ENCODE measurements around the gene IGLL1.
"Not testable (repeated sequence)": the region's sequence is repeated elsewhere in the genome, so short reads cannot be mapped to it uniquely, and the experiment has no call there.

IGLL1 gene

DNA sequence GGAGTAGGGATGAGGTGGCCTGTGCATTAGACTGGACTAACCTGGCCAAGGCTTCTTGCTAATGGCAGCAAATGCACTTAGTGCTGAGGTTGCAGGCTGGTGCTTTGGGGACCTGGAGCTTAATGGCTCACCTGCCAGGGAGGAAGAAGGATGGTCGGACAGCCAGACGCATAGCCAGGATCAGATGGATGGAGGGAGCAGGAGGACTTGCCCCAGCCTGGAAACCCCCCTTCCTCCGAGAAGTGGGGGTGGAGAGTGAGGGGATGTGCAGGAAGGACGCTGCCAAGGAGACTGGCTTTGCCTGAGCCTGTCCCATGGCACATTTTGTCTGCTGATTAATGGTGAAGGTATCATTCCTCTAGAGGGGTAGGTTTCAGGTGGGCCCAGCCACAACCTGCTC lies 17.9 kb downstream of the IGLL1 start:
- no peak for DNase-seq

DNA sequence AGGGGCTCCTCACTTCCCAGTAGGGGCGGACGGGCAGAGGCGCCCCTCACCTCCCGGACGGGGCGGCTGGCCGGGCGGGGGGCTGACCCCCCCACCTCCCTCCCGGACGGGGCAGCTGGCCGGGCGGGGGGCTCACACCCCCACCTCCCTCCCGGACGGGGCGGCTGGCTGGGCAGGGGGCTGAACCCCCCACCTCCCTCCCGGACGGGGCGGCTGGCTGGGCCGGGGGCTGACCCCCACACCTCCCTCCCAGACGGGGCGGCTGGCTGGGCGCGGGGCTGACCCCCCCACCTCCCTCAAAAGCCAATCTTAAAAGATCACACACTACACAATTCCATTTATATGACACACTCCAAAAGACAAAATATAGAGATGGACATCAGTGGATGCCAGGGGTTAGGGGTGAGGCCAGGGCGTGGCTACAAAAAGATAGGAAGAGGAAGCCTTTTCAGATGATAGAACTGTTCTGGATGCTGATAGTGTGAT lies 19.0 kb downstream of the IGLL1 start:
- not testable (repeated sequence) for DNase-seq

- DNase-seq = not testable (repeated sequence)
These were observed 19.9 kb downstream of the IGLL1 start for GRCh38 chr22:23560215-23560614.

DNA sequence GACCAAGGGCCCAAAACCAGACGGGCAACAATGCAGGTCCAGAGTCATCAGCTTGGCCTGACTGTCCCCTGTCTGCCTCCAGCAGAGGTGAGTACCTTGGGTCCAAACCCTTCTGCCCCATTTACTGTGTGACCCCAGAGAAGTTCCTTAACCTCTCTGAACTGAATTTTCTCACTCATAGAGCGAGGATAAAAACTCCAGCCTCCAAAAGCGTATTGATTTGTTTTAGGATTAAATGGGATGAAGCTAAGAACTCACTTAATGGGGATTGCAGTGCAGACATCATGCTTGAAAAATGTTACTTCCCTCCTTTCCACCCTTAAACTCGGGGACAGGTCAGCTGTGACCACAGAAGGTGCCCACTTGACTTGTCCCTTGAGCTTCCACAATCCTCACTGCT lies 22.6 kb downstream of the IGLL1 start:
- no peak for DNase-seq

DNA sequence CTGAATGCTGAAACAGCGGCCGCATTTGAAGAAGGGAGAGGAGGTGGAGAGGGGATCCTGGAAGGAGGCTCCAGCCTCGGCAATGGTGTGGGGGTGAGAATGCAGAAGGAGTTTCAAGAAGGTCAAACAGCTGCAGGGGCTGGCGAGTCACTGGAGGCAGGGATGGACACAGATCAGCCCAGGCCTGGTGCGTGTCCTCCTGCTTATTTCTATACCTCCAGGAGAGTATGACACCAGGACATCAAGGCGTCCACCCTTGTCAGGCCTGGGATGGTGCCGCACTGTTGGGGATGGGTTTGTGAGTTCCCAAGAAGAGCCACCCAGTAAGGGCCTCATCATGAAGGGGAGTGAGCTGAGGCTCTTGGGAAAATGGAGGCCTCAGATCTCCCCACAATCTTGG lies 23.1 kb downstream of the IGLL1 start:
- no peak for DNase-seq

DNA sequence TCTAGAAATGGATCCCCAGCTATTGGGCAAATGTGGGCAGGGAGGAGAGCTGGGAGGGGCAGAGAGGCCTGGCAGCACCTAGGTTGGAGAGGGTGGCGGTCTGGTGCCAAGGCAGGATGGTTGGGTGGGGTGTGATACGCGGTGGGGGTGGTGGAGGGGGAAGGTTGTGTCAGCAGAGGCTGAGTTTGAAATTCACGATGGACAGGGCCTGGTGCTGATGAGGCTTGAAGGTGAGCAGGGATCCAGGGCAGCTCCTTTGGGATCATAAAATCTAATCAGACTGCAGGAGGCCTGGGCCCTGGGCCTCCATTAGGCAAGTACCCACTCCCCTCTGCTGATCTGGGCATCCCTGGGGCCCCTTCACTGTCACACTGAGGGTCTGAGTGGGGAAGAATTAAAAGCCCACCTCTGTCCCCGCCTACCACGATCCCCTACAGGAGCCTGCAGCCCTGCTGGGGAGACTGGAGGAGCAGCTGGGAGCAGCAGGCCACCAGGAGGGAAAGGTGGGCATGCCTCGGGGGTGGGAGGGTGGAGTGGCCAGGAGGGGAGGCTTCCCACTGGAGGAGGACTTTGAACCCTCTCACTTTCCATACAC lies 24.0 kb downstream of the IGLL1 start:
- no peak for DNase-seq

DNA sequence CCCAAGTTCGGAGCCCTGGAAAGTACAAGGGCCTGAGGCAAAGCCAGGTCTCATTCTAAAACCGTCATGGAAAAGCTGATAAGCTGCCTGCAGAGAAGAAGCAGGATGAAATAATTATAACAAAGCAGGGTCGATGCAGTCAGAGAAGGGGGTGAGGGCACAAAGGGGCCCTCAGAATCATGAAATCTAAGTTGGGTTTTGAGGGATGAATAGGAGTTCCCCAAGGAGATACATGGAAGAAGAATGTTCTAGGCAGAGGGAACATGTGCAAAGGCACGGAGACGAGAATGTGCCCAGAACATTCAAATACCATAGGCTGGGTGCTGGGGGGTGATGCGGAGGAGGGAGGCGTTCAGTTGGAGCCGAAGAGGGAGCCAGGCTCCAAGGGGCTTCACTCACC lies 25.0 kb downstream of the IGLL1 start:
- no peak for DNase-seq

DNA sequence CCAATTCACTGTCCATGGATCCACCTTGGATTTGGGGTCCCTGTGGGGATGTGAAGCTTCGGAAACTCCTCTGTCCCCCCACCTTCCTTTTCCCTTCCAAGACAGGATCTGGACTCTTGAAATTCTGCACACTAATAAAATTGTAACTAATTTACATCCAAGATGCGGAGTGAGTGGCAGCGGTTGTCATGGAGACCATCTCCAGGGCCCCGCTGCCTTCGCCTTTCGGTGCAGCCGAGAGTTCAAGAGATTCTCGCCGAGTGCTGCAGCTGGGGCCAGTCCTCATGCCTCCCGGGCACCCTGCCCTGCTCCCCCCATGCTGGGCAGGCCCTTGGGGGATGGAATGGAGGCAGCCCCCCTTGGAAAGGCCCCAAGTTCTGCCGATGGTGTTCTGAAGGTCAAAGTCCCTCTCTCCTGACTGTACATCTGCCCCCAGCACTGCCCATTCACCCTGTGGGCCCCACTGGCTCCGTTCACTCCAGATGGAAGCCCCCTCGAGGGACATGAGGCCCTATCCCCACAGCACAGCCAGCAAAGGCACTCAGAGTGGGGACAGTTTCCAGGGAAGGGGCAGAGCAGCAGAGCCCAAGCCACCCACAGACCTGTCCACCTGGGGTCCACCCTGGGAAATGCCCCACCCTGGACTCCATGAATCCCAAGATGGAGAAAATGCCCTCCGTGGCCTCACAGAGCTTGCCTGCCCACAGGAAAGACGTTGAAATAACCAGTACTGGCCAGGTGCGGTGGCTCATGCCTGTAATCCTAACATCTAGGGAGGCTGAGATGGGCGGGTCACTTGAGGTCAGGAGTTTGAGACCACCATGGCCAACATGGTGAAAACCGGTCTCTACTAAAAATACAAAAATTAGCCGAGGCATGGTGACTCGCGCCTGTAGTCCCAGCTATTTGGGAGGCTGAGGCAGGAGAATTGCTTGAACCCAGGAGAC lies 25.9 kb downstream of the IGLL1 start:
- DNase-seq = no peak

- no peak for DNase-seq
These were observed 26.7 kb downstream of the IGLL1 start for GRCh38 chr22:23553438-23553837.

DNA sequence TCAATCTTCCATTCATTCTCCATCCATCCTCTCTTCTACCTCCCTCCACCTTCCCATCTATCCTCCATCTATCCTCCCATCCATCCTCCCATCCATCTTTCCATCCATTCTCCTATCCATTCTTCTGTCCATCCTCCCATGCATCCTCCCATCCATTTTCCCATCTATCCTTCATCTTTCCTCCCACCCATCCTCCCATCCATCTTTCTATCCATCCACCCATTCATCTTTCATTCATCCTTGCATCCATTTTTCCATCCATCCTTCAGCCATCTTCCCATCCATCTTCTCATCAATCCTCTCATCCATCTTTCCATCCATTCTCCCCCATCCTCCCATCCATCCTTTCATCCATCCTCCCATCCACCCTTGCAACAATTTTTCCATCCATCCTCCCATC lies 27.5 kb downstream of the IGLL1 start:
- DNase-seq = no peak

GRCh38 chr22:23551385-23551784 lies 28.7 kb downstream of the IGLL1 start:
- DNase-seq = no peak

GRCh38 chr22:23550049-23550650 lies 29.9 kb downstream of the IGLL1 start:
- no peak for DNase-seq

- no peak for DNase-seq
These were observed 30.9 kb downstream of the IGLL1 start for GRCh38 chr22:23549198-23549595.

DNA sequence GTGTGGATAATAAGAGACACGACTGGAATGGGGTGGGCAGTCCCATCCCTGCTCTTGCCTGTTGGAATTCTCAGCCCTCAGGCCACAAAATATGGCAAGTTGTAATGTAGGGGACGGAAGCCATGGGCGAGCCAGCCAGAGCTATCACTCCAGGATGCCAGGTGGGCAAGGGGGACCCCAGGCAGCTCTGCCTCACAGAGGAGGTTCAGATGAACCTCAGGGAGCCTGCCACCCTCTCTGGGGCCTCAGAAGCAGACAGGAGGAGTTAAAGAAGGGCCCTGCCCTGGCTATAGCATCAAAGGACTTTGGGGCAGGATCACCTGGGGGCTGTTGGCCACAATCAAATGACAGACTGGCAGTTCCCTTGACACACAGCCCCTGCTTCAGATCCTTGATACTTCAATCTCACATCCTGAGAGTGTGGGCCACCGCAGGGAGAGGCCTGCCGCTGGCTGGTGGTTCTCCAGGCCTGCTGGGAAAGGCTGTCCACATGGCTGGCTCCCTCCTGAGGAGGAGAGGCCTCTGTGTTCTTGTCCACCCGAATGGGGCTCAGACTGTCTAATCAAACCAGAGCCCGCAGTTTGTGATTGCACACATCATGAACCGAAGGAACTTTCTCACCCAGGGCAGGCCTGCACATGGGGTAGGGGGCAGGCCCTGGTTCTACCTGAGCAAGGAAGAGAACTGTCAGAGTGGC lies 31.4 kb downstream of the IGLL1 start:
- no peak for DNase-seq

GRCh38 chr22:23547818-23548500 lies 32.1 kb downstream of the IGLL1 start:
- DNase-seq = no peak

DNA sequence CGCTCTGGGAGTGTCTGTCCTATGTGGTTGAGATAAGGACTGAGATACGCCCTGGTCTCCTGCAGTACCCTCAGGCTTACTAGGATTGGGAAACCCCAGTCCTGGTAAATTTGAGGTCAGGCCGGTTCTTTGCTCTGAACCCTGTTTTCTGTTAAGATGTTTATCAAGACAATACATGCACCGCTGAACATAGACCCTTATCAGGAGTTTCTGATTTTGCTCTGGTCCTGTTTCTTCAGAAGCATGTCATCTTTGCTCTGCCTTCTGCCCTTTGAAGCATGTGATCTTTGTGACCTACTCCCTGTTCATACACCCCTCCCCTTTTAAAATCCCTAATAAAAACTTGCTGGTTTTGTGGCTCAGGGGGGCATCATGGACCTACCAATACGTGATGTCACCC lies 32.7 kb downstream of the IGLL1 start:
- not testable (repeated sequence) for DNase-seq

GRCh38 chr22:23544852-23545251 lies 35.2 kb downstream of the IGLL1 start:
- DNase-seq = no peak

GRCh38 chr22:23543506-23544000 lies 36.5 kb downstream of the IGLL1 start:
- DNase-seq = not testable (repeated sequence)

DNA sequence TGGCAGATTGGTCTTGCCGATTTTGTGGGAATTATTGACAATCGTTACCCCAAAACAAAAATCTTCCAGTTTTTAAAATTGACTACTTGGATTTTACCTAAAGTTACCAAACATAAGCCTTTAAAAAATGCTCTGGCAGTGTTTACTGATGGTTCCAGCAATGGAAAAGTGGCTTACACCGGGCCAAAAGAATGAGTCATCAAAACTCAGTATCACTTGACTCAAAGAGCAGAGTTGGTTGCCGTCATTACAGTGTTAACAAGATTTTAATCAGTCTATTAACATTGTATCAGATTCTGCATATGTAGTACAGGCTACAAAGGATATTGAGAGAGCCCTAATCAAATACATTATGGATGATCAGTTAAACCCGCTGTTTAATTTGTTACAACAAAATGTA lies 37.2 kb downstream of the IGLL1 start:
- no peak for DNase-seq

- DNase-seq = not testable (repeated sequence)
These were observed 37.7 kb downstream of the IGLL1 start for GRCh38 chr22:23542391-23542790.

- peak; percentile 18 for DNase-seq
These were observed 38.2 kb downstream of the IGLL1 start for GRCh38 chr22:23541849-23542281.

DNA sequence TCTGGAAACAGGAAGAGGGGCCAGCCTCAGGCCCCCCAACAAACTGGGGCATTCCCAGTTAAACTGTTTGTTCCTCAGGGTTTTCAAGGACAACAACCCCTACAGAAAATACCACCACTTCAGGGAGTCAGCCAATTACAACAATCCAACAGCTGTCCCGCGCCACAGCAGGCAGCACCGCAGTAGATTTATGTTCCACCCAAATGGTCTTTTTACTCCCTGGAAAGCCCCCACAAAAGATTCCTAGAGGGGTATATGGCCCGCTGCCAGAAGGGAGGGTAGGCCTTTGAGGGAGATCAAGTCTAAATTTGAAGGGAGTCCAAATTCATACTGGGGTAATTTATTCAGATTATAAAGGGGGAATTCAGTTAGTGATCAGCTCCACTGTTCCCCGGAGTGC lies 39.3 kb downstream of the IGLL1 start:
- DNase-seq = not testable (repeated sequence)
